ENCODE measurements around the gene RASAL2.
"Not testable (repeated sequence)": the region's sequence is repeated elsewhere in the genome, so short reads cannot be mapped to it uniquely, and the experiment has no call there.

The RASAL2 gene

DNA sequence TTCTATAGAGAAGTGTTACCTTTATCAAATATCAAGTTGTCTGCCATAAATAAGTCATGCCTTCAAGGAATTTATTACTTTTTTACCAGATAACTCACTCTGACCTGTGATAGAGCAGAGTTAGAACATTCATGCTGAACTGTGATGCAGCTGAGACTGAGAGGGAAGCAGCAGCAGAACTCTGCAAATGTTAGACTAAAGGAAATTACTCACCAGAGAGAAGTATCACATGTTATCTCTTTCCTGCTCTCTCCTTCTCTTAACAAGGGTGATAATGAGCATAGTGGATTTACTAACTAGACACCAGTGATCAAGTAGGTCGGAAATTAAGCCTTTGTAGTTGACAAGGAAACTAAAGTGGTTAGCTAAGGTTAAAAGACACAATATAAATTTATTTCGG lies 181.6 kb downstream of the RASAL2 start:
- DNase-seq, result no peak

GRCh38 chr1:178277793-178278530 lies 184.1 kb downstream of the RASAL2 start:
- no peak for DNase-seq

- no peak for DNase-seq
Measured at GRCh38 chr1:178278916-178279686, 185.2 kb downstream of the RASAL2 start.

DNA sequence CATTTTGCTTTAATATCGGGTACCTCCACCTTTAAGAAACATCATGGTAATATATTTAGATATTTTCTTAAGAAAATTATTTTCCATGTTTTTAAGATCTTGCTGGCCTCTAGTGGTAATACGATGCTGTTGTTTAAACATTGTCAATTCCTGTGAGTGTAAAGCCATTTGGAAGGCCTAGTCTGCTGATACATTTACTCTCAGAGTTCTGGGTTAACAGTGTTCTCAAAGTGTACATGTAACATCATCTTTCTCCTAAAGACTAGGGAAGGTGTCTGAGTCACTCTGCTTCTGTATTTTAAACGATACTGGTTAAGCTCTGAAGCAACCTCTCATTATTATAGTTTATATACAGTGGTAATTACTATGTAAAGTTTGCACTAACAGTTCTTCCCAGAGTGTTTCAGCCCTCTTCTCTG lies 189.1 kb downstream of the RASAL2 start:
- DNase-seq, result no peak

DNA sequence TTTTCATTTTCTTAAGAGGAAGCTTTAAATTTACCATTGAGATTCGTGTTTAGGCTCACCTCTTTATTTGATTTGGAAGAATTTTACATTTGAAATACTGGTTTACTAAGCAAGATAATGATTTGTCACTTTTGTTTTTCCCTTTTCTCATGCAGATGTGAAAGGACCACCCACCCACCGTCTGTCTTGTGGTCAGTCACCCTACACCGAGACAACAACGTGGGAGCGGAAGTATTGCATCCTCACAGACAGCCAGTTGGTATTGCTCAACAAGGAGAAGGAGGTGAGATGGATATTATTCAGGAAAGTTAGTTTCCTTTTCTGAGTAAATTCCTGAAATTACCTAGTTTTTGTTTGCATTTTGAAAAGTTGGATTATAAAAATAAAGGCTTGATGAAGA lies 189.5 kb downstream of the RASAL2 start:
- DNase-seq, result peak in 2 of 56 donors; percentile 8 to 35

GRCh38 chr1:178284058-178284457 lies 190.2 kb downstream of the RASAL2 start:
- DNase-seq, result no peak

DNA sequence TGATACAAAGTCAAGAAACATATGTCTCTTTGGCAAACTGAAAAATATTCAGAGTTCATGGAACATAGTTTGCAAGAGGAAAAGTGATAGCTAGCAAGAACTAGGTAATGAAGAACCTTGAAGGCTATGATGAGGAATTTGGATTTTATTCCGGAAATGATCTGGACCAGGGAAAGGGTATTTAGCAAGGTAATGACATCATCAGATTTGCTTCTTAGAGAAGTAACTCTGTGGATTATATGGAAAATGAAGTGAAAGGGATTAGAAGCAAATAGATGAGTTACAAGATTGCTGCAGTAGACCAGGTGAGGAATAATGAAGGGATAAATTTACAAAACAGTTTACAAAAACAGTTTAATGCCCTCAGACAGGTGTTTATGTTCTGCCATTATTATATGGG lies 197.3 kb downstream of the RASAL2 start:
- no peak for DNase-seq

- no peak for DNase-seq
Measured at GRCh38 chr1:178294654-178295053, 200.8 kb downstream of the RASAL2 start.

DNA sequence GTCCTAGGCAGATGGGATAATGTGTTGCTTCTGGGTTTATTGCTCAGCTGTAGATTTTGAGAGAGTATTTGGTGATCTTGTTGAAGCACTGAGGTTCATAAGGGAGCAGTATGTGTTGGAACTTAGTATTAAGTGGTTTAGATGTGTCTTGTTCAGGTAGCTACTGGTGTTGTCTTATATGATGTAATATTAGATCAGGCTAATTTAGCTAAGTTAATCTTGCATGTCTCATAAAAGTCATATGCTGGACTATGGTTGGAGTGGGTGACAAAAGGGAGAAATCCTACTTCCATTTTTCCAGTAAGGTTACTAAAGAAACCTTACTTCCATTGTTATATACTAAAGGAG lies 206.4 kb downstream of the RASAL2 start:
- no peak for DNase-seq

DNA sequence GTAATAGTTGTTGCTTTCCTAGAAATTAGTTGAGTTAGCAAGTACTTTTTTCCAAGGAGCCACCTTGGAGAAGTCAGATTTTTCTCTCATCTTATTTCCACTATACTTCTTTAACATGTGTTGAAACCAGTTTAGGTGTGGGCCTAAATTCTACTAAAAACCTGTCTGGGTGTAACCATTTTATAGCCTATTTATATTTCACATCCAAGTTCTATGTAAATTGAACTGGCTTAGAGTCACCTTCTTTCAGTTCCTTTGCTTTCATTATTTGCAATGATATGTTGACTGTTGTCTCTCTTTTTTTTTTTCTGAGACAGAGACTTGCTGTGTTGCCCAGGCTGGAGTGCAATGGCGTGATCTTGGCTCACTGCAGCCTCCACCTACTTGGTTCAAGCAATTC lies 207.2 kb downstream of the RASAL2 start:
- no peak for DNase-seq

DNA sequence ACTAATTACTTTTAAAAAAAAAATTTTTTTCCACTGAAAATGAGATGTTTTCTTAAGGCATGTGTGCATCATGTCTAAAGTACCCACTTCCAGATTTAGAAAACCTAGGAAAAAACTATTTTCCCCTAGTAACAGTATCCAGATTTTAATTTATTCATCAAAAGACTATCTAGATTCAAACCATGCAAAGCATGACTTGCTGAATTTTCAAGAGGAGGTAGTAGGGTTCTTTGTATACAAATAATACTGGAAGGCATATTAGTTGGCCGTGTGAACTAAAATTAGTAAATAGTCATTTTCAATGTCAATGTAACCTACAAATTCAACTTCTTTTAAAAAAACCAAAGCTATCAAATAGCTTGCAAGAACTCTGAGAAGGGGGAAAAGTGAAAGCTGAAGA lies 213.4 kb downstream of the RASAL2 start:
- no peak for DNase-seq

DNA sequence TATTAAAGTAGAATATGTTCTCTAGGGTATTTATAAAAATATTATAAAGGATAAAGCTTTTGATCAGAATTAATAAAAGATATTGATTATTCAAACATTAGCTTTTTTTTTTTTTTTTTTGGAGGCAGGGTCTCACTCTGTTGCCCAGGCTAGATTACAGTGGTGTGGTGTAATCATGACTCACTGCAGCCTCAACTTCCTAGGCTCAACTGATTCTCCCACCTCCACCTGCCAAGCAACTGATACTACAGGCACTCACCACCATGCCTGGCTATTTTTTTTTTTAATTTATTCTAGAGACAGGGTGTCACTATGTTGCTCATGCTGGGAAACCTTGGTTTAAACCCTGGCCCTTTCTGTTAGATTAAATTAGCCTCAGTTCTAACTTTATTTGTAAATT lies 214.5 kb downstream of the RASAL2 start:
- DNase-seq, result no peak

GRCh38 chr1:178310685-178311105 lies 216.8 kb downstream of the RASAL2 start:
- peak in 2 of 56 donors; percentile 5 to 60 for DNase-seq

DNA sequence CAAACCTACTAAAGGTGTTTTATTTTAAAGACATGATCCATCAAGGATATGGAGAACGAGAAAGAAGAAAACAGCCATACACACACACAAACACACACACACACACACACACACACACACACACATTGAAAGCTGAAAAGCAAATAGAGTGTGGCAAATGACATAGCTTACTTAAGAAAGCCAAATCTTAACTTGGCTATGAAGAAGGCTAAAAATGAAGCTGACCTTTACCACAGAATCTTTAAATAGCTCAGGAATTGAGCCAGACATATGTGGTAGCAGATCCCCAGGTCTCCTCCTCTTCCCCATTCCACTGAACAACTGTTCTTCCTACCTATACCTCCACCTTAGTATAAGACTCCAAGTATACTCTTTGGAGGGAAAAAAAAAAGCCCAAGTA lies 217.3 kb downstream of the RASAL2 start:
- no peak for DNase-seq

- not testable (repeated sequence) for DNase-seq
Measured at GRCh38 chr1:178320280-178320982, 226.5 kb downstream of the RASAL2 start.

GRCh38 chr1:178323067-178323466 lies 229.2 kb downstream of the RASAL2 start:
- no peak for DNase-seq

DNA sequence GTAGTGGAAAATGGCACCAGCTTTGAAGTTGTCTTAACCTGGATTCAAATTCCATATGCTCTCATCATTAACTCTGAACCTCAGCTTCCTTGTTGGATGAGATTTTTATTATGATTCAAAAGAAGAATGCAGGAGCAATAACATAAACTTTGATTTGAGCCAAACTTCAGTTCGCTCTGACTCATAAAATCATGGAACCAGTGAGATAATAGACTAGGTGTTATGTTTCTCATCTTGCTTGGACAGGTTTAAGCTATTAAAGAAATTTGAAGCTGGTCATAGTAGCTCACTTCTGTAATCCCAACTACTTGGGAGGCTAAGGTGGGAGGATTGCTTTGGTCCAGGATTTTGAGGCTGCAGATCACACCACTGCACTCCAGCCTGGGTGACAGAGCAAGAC lies 230.1 kb downstream of the RASAL2 start:
- no peak for DNase-seq

- no peak for DNase-seq
Measured at GRCh38 chr1:178328728-178329127, 234.8 kb downstream of the RASAL2 start.

DNA sequence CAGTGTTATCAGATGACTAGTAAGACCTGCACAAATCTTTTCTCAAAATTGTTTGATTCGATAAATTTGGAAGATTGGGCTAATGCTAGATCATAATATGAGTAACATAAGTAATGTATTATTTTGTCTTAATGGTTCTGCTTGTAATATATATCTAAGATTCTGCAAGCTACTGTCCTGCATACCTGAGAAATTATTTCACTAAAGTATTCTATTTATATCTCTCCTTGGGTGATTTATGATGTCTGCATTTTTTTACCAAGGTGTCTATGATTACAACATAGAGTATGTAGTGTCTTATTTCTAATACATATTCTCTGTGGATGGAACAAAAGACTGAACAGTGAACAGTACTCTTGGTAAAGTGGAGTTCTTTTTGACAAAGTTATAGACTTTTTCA lies 236.2 kb downstream of the RASAL2 start:
- DNase-seq, result no peak

- DNase-seq, result no peak
Measured at GRCh38 chr1:178330848-178331497, 237.1 kb downstream of the RASAL2 start.

DNA sequence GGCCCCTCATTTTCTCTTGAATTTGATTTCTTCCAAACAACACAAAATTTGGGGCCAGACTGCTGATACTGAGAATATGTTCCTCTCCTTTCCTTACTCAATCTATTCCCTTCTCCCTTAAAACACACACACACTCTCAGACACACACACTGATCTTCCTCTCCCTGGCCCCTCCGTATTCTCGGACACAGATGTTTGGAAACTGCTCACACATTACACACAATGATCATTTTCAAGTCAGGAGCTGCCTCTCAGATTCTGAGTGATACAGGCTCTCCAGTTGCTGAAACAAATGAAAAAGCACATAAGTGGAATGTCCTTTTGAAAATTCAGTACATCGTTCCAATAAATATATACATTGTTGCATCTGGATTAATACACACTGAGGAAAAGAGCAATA lies 241.5 kb downstream of the RASAL2 start:
- DNase-seq, result no peak
